Stimulated activated CD4-positive, alpha-beta T cell treated with anti-CD3 and anti-CD28 coated beads, Interleukin-1b, Interleukin-23, amount 100 ng/mL, for 1 hour (primary cell): Measurements from ENCODE around the gene ARID1A.

Experiments used
- DNase-seq, 2 donors: peaks; one replicate each; pipeline ENCODE4 v3.0.0-alpha.2; 2020; ENCODE audit warnings: low read depth in 2 of 2

The ARID1A gene

DNA sequence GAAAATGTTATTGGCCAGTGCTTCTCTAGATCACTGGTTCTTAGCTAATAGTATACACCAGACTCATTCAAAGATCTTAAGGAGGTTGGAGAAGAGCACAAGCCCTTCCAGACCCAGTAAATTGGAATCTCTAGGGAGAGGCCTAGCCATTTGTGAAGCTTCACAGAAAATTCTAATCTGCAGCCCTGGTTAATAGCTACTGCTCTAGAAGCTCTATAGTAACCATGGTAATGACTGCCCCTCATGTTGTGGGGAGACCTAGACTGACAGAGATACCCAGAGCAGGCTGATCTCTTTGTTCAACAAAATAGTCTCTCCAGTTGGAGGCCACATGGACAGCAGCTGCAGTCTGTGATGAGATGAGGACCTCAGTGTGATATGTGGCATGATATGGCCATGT lies 31.7 kb downstream of the ARID1A start:
- DNase-seq: no peak

- no peak for DNase-seq
These were observed 32.8 kb downstream of the ARID1A start for GRCh38 chr1:26728645-26729044.

DNA sequence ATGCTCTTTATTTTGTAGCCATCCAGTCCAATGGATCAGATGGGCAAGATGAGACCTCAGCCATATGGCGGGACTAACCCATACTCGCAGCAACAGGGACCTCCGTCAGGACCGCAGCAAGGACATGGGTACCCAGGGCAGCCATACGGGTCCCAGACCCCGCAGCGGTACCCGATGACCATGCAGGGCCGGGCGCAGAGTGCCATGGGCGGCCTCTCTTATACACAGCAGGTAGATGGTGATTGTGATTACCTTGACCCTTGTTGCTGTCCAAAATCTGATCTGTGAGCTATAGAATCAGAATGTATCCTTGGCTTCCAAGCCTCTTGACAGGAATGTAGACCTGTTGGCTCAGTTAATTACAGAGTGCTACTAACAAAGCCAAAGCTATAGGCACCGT lies 33.8 kb downstream of the ARID1A start:
- no peak for DNase-seq

DNA sequence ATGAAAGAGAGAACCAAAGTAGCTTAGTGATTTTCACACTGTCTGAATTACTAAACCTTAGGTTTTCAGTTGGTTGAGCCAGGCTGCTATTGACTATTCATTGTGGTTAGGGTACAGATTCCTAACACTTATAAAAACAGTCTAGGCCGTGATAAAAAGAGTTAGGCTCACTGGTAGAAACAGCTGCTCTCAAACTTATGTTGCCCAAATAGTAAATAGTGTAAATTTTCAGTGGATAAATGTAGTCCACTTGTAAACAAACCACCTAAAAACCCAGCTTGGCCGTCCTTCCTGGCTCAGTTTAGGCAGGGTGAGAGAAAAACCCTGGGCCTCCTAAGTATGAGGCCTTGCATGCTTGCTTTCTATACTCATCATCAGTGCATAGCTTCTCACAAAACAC lies 34.9 kb downstream of the ARID1A start:
- DNase-seq: no peak

- DNase-seq: no peak
These were observed 35.6 kb downstream of the ARID1A start for GRCh38 chr1:26731233-26731902.

GRCh38 chr1:26733392-26733791 lies 37.6 kb downstream of the ARID1A start:
- no peak for DNase-seq

DNA sequence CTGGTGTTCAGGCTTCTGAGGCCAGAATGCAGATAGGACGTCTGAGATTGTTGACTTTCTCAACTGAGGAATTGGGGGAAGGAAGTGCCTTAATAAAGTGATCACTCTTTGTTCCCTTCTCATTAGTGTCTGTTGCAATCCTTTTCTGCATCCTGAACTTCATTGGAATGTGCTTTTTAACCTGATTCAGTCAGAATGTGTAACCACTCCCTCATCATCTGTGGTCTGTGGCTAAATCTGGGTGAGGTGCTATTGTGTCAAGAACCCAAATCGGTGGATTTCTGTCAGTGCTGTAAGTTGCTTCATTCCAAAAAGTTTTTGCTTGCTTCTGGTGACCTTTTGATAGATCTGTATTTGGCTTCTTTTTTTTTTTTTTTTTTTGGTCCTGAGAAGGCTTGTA lies 38.2 kb downstream of the ARID1A start:
- no peak for DNase-seq

DNA sequence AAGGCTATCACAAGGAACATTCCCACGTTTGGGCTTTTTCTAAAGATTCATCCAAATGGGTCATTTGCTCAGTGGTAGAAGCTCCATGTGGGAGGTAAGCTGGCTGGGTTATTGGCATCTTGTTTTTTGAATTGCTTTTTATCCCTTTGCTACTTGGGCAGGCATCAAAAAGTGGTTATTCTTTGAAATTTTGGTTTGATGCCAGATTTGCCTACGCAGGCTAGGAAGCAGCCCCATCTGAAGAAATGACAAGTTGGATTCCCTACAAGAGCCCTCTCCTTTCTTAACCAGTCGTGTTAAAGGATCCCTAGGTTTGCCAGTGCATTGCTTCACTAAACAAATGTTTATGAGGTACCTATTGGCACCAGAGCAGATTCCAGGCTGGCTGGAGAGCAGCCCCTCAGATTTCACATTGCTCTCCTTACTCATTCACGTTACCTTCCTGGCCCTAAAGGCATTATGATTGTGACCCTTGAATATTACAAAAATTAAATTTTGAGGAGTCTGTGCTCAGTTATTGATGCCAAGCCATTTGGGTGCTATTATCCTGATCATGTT lies 38.8 kb downstream of the ARID1A start:
- no peak for DNase-seq

DNA sequence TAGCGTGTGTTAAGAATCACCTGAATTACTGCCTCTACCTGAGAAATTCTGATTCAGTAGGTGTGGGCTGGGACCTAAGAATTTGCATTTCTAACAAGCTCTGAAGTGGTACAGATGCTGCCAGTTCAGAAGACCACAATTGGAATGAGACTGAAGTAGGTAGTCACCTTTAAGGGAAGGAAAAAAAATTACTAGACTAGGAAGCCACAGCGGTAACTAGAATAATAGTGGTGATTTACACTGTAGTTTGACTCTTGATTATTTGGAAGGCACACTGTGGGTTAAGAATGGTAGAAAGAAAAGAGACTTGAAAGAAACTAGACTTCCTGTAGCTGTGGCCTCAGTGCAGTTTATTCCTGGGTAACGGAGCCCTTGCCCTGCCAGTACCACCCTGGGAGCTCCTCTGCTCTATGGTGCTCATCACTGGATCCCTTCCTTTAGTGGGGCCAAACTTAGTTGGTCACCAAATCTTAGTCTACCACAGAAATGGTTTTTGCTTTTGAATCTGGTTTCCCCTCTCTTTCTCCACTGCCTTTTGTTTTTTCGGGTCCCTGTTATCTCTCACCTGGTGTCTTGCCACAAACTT lies 43.6 kb downstream of the ARID1A start:
- DNase-seq: no peak

DNA sequence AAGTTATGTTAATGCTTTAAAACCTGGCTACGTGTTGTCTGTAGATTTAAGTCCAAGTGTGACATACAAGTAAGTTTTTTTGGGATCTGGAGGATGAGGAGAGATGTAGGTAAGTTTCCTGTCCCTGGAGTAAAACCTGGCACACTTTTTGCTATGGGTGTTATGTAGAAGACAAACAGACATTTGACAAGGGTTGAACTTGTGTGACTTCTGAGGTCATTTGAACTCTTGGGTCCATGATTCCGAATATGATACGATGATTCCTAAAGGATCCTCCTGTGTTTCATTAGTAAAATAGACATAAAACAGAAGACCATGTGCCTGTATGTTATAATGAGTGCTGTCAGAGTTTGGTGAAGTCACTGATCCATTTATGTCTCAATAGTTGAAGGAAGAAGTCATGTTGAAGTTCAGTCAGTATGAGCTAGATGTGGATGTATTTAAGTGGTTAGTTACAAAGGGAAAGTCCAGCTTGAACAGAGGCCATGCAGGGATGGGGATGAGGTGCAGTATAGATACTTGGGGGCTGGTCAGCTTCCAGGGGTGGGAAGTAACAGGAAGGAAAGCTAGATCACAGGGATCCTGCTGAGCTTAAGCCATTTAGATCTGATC lies 44.3 kb downstream of the ARID1A start:
- DNase-seq: no peak

GRCh38 chr1:26740952-26741351 lies 45.1 kb downstream of the ARID1A start:
- DNase-seq: no peak

- DNase-seq: no peak
These were observed 47.7 kb downstream of the ARID1A start for GRCh38 chr1:26743426-26744059.

DNA sequence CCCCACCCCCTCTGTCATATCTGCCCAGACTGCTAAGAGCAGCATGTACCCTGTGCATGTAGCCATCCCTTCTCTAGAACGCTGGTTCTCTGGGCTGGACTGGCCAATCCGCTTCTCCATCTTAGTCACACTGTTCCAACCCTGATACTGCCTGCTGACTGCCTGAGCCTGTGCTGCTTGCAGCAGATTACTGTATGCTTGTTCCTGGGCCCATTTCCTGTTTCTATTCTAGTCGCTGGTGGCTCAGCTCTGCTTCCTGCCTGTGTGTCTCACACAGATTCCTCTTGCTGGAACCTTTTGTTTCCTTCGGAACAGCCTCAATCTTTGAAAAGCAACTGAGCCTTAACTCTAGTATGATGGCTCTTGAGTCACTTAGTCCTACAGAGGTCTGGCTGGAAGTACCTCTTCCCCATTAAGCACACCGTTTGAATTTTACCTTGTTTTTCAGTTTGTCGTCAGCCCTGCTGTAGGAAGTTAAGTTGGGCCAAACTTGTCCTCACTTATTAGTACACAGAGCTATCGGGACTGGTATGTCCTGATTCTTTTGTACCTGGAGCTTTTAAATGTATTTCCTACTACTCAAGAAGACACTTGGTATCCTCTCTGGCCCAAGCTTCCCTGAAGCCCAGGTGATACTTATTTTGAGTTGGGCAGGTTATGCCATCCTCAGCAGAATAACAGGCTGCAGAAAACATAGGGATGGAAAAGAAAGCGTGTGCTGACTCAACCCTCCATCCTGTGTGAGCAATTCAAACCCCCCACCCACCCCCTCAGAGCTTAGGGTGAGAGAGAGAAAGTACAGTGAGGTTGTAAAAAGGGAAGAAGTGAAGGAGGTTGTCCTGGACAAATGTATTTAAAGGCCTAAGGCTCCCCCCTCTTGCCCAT lies 48.5 kb downstream of the ARID1A start:
- DNase-seq: peak; percentile 40 to 68

DNA sequence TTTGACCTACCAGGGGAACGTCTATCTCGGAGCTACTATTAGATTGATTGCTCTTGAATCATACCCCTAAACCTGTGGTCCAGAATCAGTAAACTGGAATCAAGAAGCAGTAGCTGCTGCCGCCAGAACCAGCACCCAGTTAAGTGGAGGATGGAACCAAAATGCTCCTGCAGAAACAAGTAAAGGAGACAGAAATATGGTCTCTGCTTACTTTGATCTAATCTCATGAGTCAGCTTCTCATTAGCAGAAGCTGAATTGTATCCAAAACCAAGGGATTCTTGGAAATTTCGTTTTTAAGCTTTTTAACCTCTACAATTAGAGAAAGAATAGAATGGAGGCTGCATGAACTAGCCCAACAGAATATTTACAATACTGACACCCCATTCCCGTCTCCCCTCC lies 49.4 kb downstream of the ARID1A start:
- no peak for DNase-seq

DNA sequence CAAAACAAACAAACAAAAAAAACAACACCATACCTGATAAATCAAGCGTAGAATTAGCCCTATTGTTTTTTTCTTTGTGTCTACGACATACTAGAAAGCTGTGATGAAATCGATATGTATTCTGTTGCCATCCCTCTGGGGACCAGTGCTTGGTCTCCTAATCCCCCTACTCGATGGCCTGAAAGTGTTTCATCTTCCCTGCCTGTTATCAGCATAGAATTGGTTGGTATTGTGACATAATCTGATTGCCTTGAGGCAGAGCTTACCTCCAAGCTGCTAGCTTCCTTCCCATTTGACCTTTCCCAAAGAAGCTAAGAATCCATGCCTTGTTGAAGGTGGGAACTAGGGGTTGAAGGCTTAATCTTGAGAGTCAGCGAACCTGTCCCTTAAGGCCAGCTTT lies 51.2 kb downstream of the ARID1A start:
- DNase-seq: no peak

DNA sequence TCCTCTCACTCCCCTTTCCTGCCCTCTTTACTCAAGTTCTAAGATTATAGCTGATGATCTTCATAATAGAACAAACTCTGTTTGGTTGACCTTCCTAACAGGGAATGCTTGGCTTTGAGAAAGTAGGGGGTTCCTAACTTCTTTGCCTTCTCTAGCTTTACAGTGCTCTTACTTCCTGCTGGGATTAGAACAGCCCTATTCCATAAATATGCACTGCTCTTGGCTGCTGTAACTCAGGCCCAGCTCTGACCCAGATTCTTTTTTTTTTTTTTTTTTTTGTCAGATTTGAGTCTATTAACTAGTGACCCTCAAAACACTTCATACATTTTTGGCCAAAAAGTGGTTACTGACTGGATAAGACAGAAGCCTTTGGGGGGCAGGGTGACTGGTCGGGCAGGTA lies 52.5 kb downstream of the ARID1A start:
- DNase-seq: no peak

GRCh38 chr1:26749458-26749857 lies 53.6 kb downstream of the ARID1A start:
- DNase-seq: no peak

DNA sequence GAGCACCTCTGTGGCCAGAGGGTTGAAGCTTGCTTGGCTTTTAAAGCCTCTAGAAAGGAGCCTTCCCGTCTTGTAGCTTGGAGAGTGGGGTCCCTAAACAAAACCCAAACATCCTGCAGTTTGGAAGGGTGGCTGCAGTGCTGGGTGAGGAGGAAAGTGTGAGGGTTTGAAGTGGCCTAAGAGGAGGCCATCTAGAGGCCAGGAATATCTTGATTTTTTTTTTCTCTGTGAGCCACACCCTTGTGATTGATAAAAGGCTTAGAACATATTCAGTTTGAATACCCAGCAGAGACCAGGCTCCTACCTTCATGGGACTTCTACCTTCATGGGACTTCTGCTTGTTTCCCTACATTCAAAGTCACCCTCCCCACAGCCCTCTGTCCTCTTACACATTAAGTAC lies 54.6 kb downstream of the ARID1A start:
- DNase-seq: no peak

- DNase-seq: no peak
These were observed 56.7 kb downstream of the ARID1A start for GRCh38 chr1:26752519-26752918.

- DNase-seq: no peak
These were observed 58.5 kb downstream of the ARID1A start for GRCh38 chr1:26754086-26754874.

DNA sequence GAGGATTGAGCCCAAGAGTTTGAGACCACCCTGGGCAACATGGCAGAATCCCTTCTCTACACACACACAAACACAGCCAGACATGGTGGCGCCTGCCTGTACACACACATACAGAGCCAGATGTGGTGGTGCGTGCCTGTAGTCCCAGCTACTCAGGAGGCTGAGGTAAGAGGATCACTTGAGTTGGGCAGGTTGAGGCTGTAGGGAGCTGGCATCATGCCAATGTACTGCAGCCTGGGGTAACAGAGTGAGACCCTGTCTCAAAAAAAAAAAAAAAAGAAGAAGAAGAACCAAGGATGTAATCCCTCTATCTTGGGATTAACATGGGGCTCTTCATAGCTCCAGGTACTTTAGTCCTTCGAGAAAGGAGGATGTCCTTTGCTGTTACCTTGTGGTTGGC lies 62.5 kb downstream of the ARID1A start:
- DNase-seq: no peak
